Subcutaneous adipose tissue (tissue), 4 donors: Measurements from ENCODE around the gene PTH2. TPM values are rescaled to one million over a fixed set of nuclear protein-coding genes. Genes with fewer than 3 reads are reported as not detected.

Source experiments
- CTCF ChIP-seq: fragments of 450-650 bp; IDR thresholded peaks from one replicate; pipeline ENCODE4 v1.5.1; 2016; ENCODE audit warnings: low read depth, mild to moderate bottlenecking, control low read depth, antibody characterized with exemption, moderate library complexity
- total RNA-seq, 4 donors: library from RNA; depleted of rRNA; stranded (reverse); fragments of >200 nt; gene quantifications; one replicate each; pipeline ENCODE4 v1.1.0, GENCODE V29; 2016

PTH2 gene
- total RNA-seq, 4 donors from 2014 or later = not detected

GRCh38 chr19:49428547-49429451, 5.6 kb upstream of the PTH2 start:
- no peak for TF ChIP-seq CTCF

GRCh38 chr19:49427855-49428546, 4.8 kb upstream of the PTH2 start:
- TF ChIP-seq CTCF = no peak

DNA sequence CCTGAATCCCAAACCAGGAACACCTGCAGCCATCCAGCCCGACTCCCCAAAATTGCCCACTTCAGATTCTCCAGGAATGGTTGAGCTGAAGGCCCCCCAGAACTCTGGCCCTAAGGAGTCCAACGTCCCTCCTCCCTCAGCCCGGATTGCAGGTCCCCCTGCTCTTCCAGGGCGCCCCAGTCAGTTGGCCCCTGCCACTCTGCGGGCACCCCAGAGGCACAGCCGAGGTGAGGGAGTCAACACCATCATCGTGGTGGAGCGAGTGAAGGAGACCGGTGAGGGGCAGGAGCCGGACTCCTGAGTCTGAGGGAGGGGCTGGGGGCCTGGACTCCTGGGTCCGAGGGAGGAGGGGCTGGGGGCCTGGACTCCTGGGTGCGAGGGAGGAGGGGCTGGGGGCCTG, 4.1 kb upstream of the PTH2 start:
- no peak for TF ChIP-seq CTCF

- TF ChIP-seq CTCF = no peak
Measured at GRCh38 chr19:49425922-49426592, 2.8 kb upstream of the PTH2 start.

DNA sequence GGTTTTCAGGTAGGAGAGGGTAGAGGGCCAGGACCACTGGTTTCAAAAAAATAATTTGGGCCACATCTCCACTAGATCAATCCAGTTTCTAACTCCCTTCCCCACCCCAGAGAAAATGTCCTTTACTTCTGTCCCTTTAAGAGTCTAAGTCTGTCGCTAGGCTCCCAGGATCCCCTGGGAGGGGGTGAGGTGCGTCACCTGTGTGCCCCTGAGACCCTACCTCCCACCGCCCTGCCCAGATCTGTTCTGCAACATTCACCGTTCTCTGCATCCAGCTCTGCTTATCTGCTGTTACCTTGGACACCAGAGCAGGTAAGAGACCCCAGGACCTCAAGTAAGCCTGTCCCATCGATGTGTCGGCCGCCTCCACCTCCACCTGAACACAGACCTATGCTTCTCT, 1.9 kb upstream of the PTH2 start, which contains the start of gene GFY:
Gene GFY (plus strand): TSS at position 211 of the 400 bp plus-strand sequence. CDS start 1,043 bp downstream, outside the sequence.
- TF ChIP-seq CTCF = no peak

DNA sequence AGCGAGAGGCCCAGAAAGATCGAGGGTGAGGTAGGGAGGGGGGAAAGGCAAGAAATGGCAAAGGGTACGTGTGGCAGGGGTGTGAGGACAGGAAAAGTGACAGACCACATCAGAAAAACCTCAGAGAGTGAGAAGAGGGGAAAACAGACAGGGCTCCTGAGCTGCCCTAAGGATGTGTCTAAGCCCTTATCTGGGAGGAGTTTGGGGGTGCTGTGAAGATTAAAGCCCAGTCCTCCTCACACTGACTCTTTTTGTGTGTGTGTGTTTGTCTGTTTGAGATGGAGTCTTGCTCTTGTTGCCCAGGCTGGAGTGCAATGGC, 703 bp upstream of the PTH2 start:
- TF ChIP-seq CTCF = no peak

- no peak for TF ChIP-seq CTCF
Measured at GRCh38 chr19:49422407-49423070, 702 bp downstream of the PTH2 start.
